Measurements from ENCODE around the gene EIF3L. TPM values are rescaled to one million over a fixed set of nuclear protein-coding genes. Genes with fewer than 3 reads are reported as not detected.

The EIF3L gene
- total RNA-seq, 1 donor from 2014 or later: 526 TPM

DNA sequence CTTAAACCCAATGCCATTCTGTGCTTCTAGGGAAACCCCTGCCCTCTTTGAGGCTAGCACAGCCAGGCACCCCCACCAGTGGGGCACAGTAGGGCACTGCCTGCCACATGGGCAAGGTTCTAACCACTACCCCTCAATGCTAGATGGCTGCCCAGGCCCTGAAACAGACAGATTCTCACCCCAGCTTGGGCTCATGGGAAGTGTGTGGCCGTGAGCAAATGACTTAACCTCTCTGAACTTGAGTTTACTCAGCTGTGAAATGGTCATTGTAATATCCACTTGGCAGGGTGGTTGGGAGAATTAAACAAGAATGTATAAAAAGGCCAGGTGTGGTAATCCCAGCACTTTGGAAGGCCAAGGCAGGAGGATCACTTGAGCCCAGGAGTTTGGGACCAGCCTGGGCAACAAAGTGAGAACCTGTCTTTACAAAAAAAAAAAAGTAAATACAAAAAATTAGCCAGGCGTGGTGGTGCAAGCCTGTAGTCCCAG lies 81.8 kb downstream of the EIF3L start:
- H3K9me3 Mint-ChIP-seq (ENCODE audit: unreplicated experiment): peaks cover 6% of the 10 kb centered on the region
- TF ChIP-seq, protein P1, sequence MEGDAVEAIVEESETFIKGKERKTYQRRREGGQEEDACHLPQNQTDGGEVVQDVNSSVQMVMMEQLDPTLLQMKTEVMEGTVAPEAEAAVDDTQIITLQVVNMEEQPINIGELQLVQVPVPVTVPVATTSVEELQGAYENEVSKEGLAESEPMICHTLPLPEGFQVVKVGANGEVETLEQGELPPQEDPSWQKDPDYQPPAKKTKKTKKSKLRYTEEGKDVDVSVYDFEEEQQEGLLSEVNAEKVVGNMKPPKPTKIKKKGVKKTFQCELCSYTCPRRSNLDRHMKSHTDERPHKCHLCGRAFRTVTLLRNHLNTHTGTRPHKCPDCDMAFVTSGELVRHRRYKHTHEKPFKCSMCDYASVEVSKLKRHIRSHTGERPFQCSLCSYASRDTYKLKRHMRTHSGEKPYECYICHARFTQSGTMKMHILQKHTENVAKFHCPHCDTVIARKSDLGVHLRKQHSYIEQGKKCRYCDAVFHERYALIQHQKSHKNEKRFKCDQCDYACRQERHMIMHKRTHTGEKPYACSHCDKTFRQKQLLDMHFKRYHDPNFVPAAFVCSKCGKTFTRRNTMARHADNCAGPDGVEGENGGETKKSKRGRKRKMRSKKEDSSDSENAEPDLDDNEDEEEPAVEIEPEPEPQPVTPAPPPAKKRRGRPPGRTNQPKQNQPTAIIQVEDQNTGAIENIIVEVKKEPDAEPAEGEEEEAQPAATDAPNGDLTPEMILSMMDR (IDR thresholded peaks at IDR 0.05; ENCODE audit: partially characterized antibody, unreplicated experiment): peak; percentile 12
- DNase-seq: no peak
- no peak overlapping the region for H3K4me3 Mint-ChIP-seq (ENCODE audit: unreplicated experiment)
- no peaks in the 10 kb centered on the region for H3K36me3 Mint-ChIP-seq (ENCODE audit: unreplicated experiment)
- peak overlapping the region; percentile 68 for H3K27ac Mint-ChIP-seq (ENCODE audit: unreplicated experiment)
- peaks cover 6% of the 10 kb centered on the region for H3K27me3 Mint-ChIP-seq (ENCODE audit: unreplicated experiment)
- peaks cover 13% of the 10 kb centered on the region for H3K4me1 Mint-ChIP-seq (ENCODE audit: low read depth, unreplicated experiment)

DNA sequence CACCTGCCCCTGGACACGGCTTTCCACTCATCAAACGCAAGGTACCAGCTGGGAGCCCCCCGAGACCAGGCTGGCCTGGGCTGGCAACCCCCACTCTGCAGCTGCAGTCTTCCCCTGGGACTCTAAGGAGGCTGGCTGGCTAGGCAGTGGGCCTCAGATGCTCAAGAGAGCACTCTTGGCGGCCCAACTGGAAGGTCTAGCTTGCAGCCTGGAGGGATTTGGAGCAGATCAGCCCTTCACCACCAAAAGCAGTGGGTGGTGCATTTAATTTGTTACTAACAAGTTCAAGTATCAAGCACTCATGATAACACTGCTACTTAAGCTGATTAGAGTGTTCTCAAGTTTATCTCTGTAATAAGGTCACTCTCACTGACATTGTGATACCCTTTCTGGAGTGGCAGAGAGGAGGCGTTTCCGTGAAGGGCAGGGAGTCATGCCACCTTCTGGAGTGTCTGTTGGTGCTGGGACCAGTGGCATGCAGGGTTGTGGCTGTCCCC lies 82.7 kb downstream of the EIF3L start:
- H3K9me3 Mint-ChIP-seq (ENCODE audit: unreplicated experiment): peaks cover 6% of the 10 kb centered on the region
- H3K36me3 Mint-ChIP-seq (ENCODE audit: unreplicated experiment): no peaks in the 10 kb centered on the region
- DNase-seq: no peak
- no peak overlapping the region for H3K27ac Mint-ChIP-seq (ENCODE audit: unreplicated experiment)
- peaks cover 13% of the 10 kb centered on the region for H3K4me1 Mint-ChIP-seq (ENCODE audit: low read depth, unreplicated experiment)
- H3K4me3 Mint-ChIP-seq (ENCODE audit: unreplicated experiment): no peak overlapping the region
- H3K27me3 Mint-ChIP-seq (ENCODE audit: unreplicated experiment): peaks cover 6% of the 10 kb centered on the region
- TF ChIP-seq, protein P1 (IDR thresholded peaks at IDR 0.05; ENCODE audit: partially characterized antibody, unreplicated experiment): no peak

DNA sequence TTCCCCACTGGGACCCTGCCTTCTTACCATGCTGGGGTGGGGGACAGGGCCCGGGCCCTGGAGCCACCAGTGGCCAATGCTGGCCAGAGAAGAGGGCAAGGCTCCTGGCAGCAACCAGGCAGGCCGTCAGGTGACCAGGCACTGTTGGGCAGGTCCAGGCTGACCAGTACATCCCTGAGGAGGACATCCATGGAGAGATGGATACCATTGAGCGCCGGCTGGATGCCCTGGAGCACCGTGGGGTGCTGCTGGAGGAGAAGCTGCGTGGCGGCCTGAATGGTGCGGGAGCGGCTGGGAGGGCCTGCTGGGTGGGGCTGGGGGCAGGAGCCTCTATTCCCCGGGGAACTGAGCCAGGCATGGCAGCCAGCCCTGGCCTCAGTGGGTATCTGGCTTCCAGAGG lies 83.2 kb downstream of the EIF3L start:
- Mint-ChIP-seq H3K27ac (ENCODE audit: unreplicated experiment) (no peak overlapping the region), H3K36me3 (ENCODE audit: unreplicated experiment) (no peaks in the 10 kb centered on the region), H3K27me3 (ENCODE audit: unreplicated experiment) (peaks cover 6% of the 10 kb centered on the region), H3K4me1 (ENCODE audit: low read depth, unreplicated experiment) (peaks cover 13% of the 10 kb centered on the region), H3K4me3 (ENCODE audit: unreplicated experiment) (no peak overlapping the region), H3K9me3 (ENCODE audit: unreplicated experiment) (peaks cover 6% of the 10 kb centered on the region)
- TF ChIP-seq, protein P1 (IDR thresholded peaks at IDR 0.05; ENCODE audit: partially characterized antibody, unreplicated experiment): no peak
- DNase-seq: no peak

DNA sequence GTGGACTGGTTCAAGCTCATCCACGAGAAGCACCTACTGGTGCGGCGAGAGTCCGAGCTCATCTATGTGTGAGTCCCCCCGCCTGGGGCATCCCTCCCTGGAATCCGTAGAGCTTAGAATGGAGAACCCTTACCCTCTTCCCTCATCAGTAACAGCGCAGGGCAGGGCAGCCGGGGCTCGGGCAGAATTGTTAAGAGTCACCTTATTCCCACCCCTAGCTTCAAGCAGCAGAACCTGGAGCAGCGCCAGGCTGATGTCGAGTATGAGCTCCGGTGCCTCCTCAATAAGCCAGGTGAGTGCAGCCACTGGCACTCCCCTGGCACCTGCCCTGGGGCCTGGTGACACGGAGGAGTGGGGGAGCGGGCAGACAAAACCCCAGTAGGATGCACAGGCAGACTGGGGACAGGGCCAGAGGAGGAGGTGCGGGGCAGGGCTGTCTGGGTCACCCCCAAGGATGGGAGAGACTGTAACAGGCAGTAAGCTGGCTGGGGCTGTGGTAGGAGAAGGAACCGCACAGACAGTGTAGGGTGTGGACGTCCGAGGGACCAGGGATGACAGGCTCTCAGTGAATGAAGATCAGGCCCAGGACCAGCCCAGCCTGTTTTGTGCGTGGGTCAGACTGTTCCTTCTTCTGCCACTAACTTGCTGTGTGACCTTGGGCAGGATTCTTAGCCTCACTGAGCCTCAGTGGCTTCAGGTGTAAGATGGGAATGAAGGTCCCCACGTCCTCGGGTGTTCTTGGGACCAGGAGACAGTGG lies 83.8 kb downstream of the EIF3L start:
- no peaks in the 10 kb centered on the region for H3K36me3 Mint-ChIP-seq (ENCODE audit: unreplicated experiment)
- H3K27ac Mint-ChIP-seq (ENCODE audit: unreplicated experiment): no peak overlapping the region
- H3K4me3 Mint-ChIP-seq (ENCODE audit: unreplicated experiment): no peak overlapping the region
- H3K9me3 Mint-ChIP-seq (ENCODE audit: unreplicated experiment): peaks cover 7% of the 10 kb centered on the region
- peaks cover 6% of the 10 kb centered on the region for H3K27me3 Mint-ChIP-seq (ENCODE audit: unreplicated experiment)
- no peak for DNase-seq
- peaks cover 13% of the 10 kb centered on the region for H3K4me1 Mint-ChIP-seq (ENCODE audit: low read depth, unreplicated experiment)
- TF ChIP-seq, protein P1 (IDR thresholded peaks at IDR 0.05; ENCODE audit: partially characterized antibody, unreplicated experiment): no peak

Data from glutamatergic neuron (in vitro differentiated cells).